ENCODE measurements around the gene ISOC2. TPM values are rescaled to one million over a fixed set of nuclear protein-coding genes. Genes with fewer than 3 reads are reported as not detected.

ISOC2 gene
- total and polyA plus RNA-seq, 3 experiments from 2014 or later: 32.0 to 38.8 (median 33.7) TPM

DNA sequence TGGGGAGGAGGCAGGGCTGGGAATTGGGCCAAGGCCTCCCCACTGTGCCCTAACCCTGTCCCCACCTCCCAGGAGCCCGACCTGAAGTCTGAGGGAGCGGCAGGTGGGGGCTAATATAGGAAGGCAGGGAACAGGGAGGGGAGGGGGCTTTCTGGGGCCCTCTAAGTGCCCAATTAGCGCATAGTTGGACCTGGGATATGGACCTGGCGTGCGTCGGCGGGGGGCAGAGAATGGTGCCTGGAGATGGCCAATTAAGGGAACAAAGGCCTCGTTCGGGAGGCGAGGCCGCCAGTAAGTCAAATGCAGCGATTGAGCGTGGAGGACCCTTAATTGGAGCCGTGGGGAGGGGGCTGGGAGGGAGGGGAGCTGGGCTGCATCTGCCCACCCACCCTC lies 3.2 kb upstream of the ISOC2 start, which contains the start of gene C19orf85:
C19orf85 (minus strand) TSS at position 90 of the 393 bp plus-strand sequence. CDS start 197 bp downstream, outside the sequence.
- Mint-ChIP-seq H3K4me3 (peak within 1 kb of the TSS in 2 of 7 donors; percentile 9 to 21), H3K4me1 (peaks cover 26 to 29% (median 29%) of the 10 kb centered on the region in 3 donors), H3K36me3 (peaks cover 0 to 3% (median 0%) of the 10 kb centered on the region in 3 donors), H3K27me3 (peaks cover 2 to 3% of the 10 kb centered on the region in 2 donors), H3K9me3 (no peaks in the 10 kb centered on the region), H3K27ac (no peak within 1 kb of the TSS)
- peaks cover 13% of the 10 kb centered on the region for H3K4me1 ChIP-seq (ENCODE audit: insufficient read depth, low read length)
- CTCF ChIA-PET: no interaction called here
- POLR2A ChIA-PET: no interaction called here
- no peaks in the 10 kb centered on the region for H3K9me3 ChIP-seq (ENCODE audit: low read length)
- H3K36me3 ChIP-seq (ENCODE audit: insufficient read depth, low read length): no peaks in the 10 kb centered on the region
- no peaks in the 10 kb centered on the region for H3K27me3 ChIP-seq (ENCODE audit: insufficient read depth, low read length, poor library complexity, severe bottlenecking)
- no peak within 1 kb of the TSS for H3K4me3 ChIP-seq (ENCODE audit: low read length)
- H3K27ac ChIP-seq (ENCODE audit: low read depth, low read length): no peak within 1 kb of the TSS
- no peak for DNase-seq

DNA sequence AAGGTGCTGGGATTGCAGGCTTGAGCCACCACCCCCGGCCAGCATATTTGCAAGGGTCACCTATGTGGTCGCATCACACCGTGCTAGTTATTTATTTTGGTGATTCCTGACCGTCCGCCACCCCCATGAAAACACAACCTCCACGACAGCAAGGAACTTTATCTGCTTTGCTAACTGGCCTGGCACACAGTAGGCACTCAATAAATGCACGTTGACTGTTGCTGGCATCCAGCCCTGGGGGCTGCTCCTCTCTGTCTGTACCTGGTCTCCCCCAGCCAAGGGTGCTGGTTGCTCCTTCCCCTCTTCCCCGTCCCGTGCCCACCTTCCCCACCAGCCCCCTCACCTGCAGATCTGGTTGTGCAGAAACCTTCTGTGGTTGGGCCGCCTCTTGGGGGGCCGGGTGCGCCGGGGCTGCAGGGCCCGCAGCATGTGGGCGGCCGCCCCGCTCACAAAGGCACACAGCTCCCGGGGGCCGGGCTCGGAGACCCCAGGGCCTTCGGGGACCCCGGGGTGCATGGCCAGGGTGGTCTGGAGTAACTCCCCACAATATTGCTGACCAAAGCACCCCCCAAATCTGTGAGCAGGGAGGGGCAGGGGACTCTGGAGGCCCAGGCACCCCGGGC lies 2.7 kb upstream of the ISOC2 start:
- Histone ChIP-seq H3K9me3 (ENCODE audit: low read length) (no peaks in the 10 kb centered on the region), H3K36me3 (ENCODE audit: insufficient read depth, low read length) (no peaks in the 10 kb centered on the region), H3K27me3 (ENCODE audit: insufficient read depth, low read length, poor library complexity, severe bottlenecking) (no peaks in the 10 kb centered on the region), H3K27ac (ENCODE audit: low read depth, low read length) (no peak overlapping the region), H3K4me3 (ENCODE audit: low read length) (no peak overlapping the region), H3K4me1 (ENCODE audit: insufficient read depth, low read length) (peaks cover 13% of the 10 kb centered on the region)
- ChIA-PET POLR2A (no interaction called here), CTCF (no interaction called here)
- no peak overlapping the region for H3K27ac Mint-ChIP-seq
- no peak for DNase-seq
- peaks cover 2 to 3% of the 10 kb centered on the region in 2 donors for H3K27me3 Mint-ChIP-seq
- H3K4me1 Mint-ChIP-seq: peaks cover 26 to 29% (median 29%) of the 10 kb centered on the region in 3 donors
- H3K36me3 Mint-ChIP-seq: peaks cover 0 to 3% (median 0%) of the 10 kb centered on the region in 3 donors
- no peaks in the 10 kb centered on the region for H3K9me3 Mint-ChIP-seq
- H3K4me3 Mint-ChIP-seq: peak overlapping the region in 2 of 7 donors; percentile 9 to 21

DNA sequence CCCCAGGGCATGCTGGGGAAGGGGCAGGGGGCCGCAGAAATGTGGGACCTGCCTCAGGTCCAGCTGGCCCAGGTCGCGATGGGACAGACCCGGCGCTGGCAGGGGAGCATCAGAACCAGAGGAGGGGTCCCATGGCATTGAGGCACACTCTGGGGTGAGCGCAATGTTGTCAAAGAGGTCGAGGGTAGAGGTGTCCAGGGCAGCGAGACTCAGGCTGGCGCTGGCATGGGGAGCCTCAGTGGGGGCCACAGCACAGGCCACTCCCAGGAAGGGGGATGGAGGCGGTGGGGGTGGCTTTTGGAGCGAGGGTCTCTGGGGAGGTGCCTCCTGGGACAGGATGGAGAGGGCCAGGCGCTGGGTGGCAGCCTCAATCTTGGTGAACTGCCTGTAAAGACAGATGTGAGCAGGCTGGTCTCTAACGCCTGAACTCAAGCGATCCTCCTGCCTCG lies 2.2 kb upstream of the ISOC2 start:
- ChIA-PET POLR2A (interaction anchor here (1.5 kb wide), 1 partner anchor 12 kb away, joined by 3 read pairs; no protein-coding TSS in a partner anchor), CTCF (interaction anchor here (2.6 kb wide), 1 partner anchor 40 kb away, joined by 13 read pairs; no protein-coding TSS in a partner anchor)
- peak overlapping the region in 2 of 7 donors; percentile 9 to 21 for H3K4me3 Mint-ChIP-seq
- H3K9me3 Mint-ChIP-seq: no peaks in the 10 kb centered on the region
- H3K4me1 Mint-ChIP-seq: peaks cover 26 to 29% (median 29%) of the 10 kb centered on the region in 3 donors
- H3K36me3 ChIP-seq (ENCODE audit: insufficient read depth, low read length): no peaks in the 10 kb centered on the region
- DNase-seq: no peak
- H3K27ac Mint-ChIP-seq: no peak overlapping the region
- H3K27me3 ChIP-seq (ENCODE audit: insufficient read depth, low read length, poor library complexity, severe bottlenecking): no peaks in the 10 kb centered on the region
- peaks cover 0 to 3% (median 0%) of the 10 kb centered on the region in 3 donors for H3K36me3 Mint-ChIP-seq
- H3K4me1 ChIP-seq (ENCODE audit: insufficient read depth, low read length): peaks cover 13% of the 10 kb centered on the region
- peaks cover 2 to 3% of the 10 kb centered on the region in 2 donors for H3K27me3 Mint-ChIP-seq
- H3K27ac ChIP-seq (ENCODE audit: low read depth, low read length): no peak overlapping the region
- H3K9me3 ChIP-seq (ENCODE audit: low read length): no peaks in the 10 kb centered on the region
- no peak overlapping the region for H3K4me3 ChIP-seq (ENCODE audit: low read length)

DNA sequence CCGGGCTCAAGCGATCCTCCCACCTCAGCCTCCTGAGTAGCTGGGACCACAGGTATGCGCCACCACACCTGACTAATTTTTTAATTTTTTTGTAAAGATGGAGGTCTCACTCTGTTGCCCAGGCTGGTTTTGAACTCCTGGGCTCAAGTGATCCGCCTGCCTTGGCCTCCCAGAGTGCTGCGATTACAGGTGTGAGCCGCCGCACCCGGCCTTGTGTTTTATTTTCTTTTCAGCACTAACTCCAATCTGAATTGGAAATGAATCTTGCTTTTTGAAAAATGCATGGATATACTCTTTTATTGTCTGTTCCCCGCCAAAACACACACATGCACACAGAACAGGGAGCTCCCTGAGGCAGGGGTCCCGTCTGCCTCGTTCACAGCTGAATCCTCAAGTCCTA lies 1.3 kb upstream of the ISOC2 start:
- peaks cover 24 to 26% (median 25%) of the 10 kb centered on the region in 3 donors for H3K4me1 Mint-ChIP-seq
- H3K27ac Mint-ChIP-seq: peak overlapping the region in 4 of 8 donors; percentile 15 to 88 (median 62)
- ChIA-PET CTCF (interaction anchor here (2.6 kb wide), 1 partner anchor 41 kb away, joined by 13 read pairs; no protein-coding TSS in a partner anchor), POLR2A (interaction anchor here (1.5 kb wide), 1 partner anchor 13 kb away, joined by 3 read pairs; no protein-coding TSS in a partner anchor)
- H3K36me3 Mint-ChIP-seq: peaks cover 0 to 3% (median 0%) of the 10 kb centered on the region in 3 donors
- peak overlapping the region in 6 of 7 donors; percentile 86 to 97 (median 88) for H3K4me3 Mint-ChIP-seq
- Histone ChIP-seq H3K27me3 (ENCODE audit: insufficient read depth, low read length, poor library complexity, severe bottlenecking) (no peaks in the 10 kb centered on the region), H3K36me3 (ENCODE audit: insufficient read depth, low read length) (no peaks in the 10 kb centered on the region), H3K9me3 (ENCODE audit: low read length) (no peaks in the 10 kb centered on the region), H3K4me1 (ENCODE audit: insufficient read depth, low read length) (peaks cover 9% of the 10 kb centered on the region), H3K27ac (ENCODE audit: low read depth, low read length) (peak overlapping the region; percentile 1), H3K4me3 (ENCODE audit: low read length) (no peak overlapping the region)
- peaks cover 2 to 3% of the 10 kb centered on the region in 2 donors for H3K27me3 Mint-ChIP-seq
- DNase-seq: no peak
- no peaks in the 10 kb centered on the region for H3K9me3 Mint-ChIP-seq

DNA sequence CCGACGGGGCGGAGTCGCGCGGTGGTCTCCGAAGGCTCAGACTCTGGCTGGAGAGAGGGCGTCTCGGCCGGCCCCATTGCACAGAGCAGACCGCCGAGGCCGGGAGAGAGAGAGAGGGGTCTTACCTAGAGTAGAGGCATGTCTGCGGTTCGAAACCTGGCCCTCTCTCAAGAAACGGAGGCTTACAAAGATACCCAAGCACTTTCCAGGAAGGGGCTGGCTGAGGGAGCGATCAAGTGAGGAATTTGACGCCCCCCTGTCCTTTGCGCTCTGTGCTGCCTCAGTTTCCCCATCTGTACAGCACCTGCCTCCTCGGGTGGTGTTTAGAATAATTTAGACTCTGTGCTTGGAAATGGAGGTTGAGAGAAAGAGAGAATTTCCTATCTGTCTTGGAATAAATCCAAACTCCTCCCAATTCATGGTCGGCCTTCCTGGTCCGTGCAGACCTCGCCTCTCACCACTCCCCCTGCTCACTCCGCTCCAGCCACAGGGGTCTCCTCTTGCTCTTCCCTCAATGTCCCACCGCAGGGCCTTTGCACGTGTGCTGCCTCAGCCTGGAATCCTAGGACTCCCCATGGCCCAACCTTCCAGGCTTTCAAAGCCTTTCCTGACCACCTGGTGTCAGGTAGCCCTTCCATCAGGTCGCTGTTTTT lies 658 bp upstream of the ISOC2 start:
- peaks cover 2 to 3% of the 10 kb centered on the region in 2 donors for H3K27me3 Mint-ChIP-seq

DNA sequence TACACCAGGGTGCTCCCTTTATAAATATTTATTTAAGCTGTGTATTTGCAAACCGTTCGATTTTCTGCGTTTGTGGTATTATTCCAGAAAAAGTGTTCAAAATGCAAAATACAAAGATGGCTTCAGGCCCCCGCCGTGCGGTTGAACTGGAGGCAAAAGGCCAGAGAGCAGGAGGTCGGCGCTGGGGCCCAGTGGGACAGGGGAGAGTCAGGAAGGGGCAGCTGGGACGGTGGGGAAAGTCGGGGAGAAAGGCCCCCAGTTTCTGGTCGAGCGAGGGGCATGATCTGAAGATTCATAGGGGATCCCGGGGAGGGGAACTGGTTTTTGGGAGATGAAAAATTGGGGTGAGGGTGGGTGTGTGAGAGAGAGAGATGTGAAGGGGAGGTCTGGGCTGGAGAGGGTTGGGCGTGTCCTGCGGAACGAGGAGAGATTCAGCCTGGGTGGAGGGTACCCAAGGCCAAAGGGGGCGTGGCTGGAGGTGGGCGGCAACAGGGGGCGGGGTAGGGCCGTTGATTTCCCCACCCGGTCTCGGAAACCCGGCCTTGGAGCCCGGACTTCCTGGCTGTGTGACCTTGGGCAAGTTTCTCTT lies 678 bp downstream of the ISOC2 start:
- Histone ChIP-seq H3K36me3 (ENCODE audit: insufficient read depth, low read length) (no peaks in the 10 kb centered on the region), H3K27me3 (ENCODE audit: insufficient read depth, low read length, poor library complexity, severe bottlenecking) (no peaks in the 10 kb centered on the region), H3K9me3 (ENCODE audit: low read length) (no peaks in the 10 kb centered on the region), H3K27ac (ENCODE audit: low read depth, low read length) (peak overlapping the region; percentile 82), H3K4me3 (ENCODE audit: low read length) (peak overlapping the region; percentile 93), H3K4me1 (ENCODE audit: insufficient read depth, low read length) (peaks cover 5% of the 10 kb centered on the region)
- H3K4me3 Mint-ChIP-seq: peak overlapping the region; percentile 80 to 97 (median 87)
- peak in 3 of 5 donors; percentile 16 to 60 (median 38) for DNase-seq
- H3K4me1 Mint-ChIP-seq: peaks cover 24 to 26% (median 25%) of the 10 kb centered on the region in 3 donors
- CTCF ChIA-PET: interaction anchor here (0.8 to 2.4 kb wide), 2 partner anchors 16 to 43 kb away, joined by 3 to 9 read pairs; partner anchors contain the start of gene ZNF628
- POLR2A ChIA-PET: interaction anchor here (1.5 kb wide), 1 partner anchor 54 kb away, joined by 7 read pairs; the partner anchor contains the start of gene UBE2S
- H3K27me3 Mint-ChIP-seq: peaks cover 2 to 3% of the 10 kb centered on the region in 2 donors
- peaks cover 0 to 3% (median 0%) of the 10 kb centered on the region in 3 donors for H3K36me3 Mint-ChIP-seq
- no peaks in the 10 kb centered on the region for H3K9me3 Mint-ChIP-seq
- H3K27ac Mint-ChIP-seq: peak overlapping the region in 6 of 8 donors; percentile 32 to 96 (median 75)

More for the DNA sequence above, 658 bp upstream of the ISOC2 start:
- H3K36me3 ChIP-seq (ENCODE audit: insufficient read depth, low read length): no peaks in the 10 kb centered on the region
- peaks cover 24 to 26% (median 25%) of the 10 kb centered on the region in 3 donors for H3K4me1 Mint-ChIP-seq
- peak overlapping the region; percentile 80 to 97 (median 87) for H3K4me3 Mint-ChIP-seq
- H3K27ac ChIP-seq (ENCODE audit: low read depth, low read length): peak overlapping the region; percentile 76
- no peak for DNase-seq
- peaks cover 5% of the 10 kb centered on the region for H3K4me1 ChIP-seq (ENCODE audit: insufficient read depth, low read length)
- POLR2A ChIA-PET: interaction anchor here (0.7 to 1.5 kb wide), 9 partner anchors 14 to 1013 kb away, joined by 3 to 9 read pairs (median 3); partner anchors contain the start of genes FIZ1, KMT5C, LENG8 and NAT14
- H3K9me3 ChIP-seq (ENCODE audit: low read length): no peaks in the 10 kb centered on the region
- CTCF ChIA-PET: interaction anchor here (0.7 to 2.6 kb wide), 4 partner anchors 15 to 321 kb away, joined by 3 to 13 read pairs (median 4); partner anchors contain the start of gene ZNF784
- peaks cover 0 to 3% (median 0%) of the 10 kb centered on the region in 3 donors for H3K36me3 Mint-ChIP-seq
- peak overlapping the region; percentile 15 to 96 (median 84) for H3K27ac Mint-ChIP-seq
- no peaks in the 10 kb centered on the region for H3K27me3 ChIP-seq (ENCODE audit: insufficient read depth, low read length, poor library complexity, severe bottlenecking)
- H3K9me3 Mint-ChIP-seq: no peaks in the 10 kb centered on the region
- H3K4me3 ChIP-seq (ENCODE audit: low read length): peak overlapping the region; percentile 69

DNA sequence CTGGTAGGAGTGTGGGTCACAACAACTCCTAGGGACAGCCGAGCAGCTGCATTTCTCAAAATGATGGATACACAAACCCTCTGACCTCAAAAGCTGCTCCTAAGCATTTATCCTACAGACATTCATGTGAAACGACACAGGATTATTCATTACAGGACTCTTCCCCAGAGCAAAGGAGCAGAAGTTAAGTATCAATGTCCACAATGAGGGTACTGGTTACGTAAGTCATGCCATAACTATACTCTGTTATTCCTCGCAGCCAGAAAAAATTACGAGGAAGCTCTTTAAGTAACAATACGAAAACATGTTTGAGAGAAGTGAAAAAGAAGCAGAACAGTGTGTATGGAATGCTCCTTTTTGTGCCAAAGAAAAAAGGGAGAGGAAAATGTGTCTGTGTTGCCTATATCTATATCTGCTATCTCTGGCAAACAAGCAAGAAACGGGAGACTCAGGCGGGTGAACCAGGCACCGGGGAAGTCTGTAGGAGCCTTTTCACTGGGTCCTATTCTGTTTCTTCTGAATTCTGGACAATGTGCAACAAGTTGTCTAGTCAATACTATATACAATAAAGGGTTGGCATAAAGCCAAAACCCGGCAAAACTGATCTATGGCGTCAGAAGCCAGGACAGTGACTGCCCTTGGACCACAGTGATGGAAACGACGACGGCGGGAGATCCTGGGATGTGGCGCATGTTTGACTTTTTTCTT lies 1.3 kb downstream of the ISOC2 start:
- no peak overlapping the region for H3K4me3 ChIP-seq (ENCODE audit: low read length)
- Mint-ChIP-seq H3K36me3 (peaks cover 0 to 7% (median 0%) of the 10 kb centered on the region in 3 donors), H3K4me3 (peak overlapping the region; percentile 41 to 89 (median 80)), H3K9me3 (no peaks in the 10 kb centered on the region), H3K27me3 (peaks cover 2 to 3% of the 10 kb centered on the region in 2 donors), H3K27ac (peak overlapping the region in 7 of 8 donors; percentile 23 to 79 (median 58)), H3K4me1 (peaks cover 24 to 26% (median 25%) of the 10 kb centered on the region in 3 donors)
- peak overlapping the region; percentile 82 for H3K27ac ChIP-seq (ENCODE audit: low read depth, low read length)
- no peaks in the 10 kb centered on the region for H3K36me3 ChIP-seq (ENCODE audit: insufficient read depth, low read length)
- H3K9me3 ChIP-seq (ENCODE audit: low read length): no peaks in the 10 kb centered on the region
- ChIA-PET POLR2A (no interaction called here), CTCF (interaction anchor here (0.8 to 2.6 kb wide), 4 partner anchors 7 to 169 kb away, joined by 3 to 10 read pairs (median 6); partner anchors contain the start of gene ZNF628)
- peaks cover 5% of the 10 kb centered on the region for H3K4me1 ChIP-seq (ENCODE audit: insufficient read depth, low read length)
- H3K27me3 ChIP-seq (ENCODE audit: insufficient read depth, low read length, poor library complexity, severe bottlenecking): no peaks in the 10 kb centered on the region
- no peak for DNase-seq
